Ovary (tissue), 3 donors: ENCODE results near the gene AP5Z1.

Source experiments
- POLR2A ChIP-seq: fragments of 450-650 bp; IDR thresholded peaks from one replicate; pipeline ENCODE4 v1.6.1; 2017; ENCODE audit warnings: antibody characterized with exemption, mild to moderate bottlenecking, moderate library complexity
- TF ChIP-seq, protein P1 (sequence below), 3 donors: fragments of 450-650 bp in 2 of 3; fragments of 200-600 bp in 1 of 3; IDR thresholded peaks; one replicate each; pipeline versions ENCODE4 v1.5.1 to v1.8.0; 2016 to 2022; ENCODE audit warnings: antibody characterized with exemption in 3 of 3, mild to moderate bottlenecking in 1 of 3
- donor health status: DM: no; HTN: no; CAD: no.

DNA sequence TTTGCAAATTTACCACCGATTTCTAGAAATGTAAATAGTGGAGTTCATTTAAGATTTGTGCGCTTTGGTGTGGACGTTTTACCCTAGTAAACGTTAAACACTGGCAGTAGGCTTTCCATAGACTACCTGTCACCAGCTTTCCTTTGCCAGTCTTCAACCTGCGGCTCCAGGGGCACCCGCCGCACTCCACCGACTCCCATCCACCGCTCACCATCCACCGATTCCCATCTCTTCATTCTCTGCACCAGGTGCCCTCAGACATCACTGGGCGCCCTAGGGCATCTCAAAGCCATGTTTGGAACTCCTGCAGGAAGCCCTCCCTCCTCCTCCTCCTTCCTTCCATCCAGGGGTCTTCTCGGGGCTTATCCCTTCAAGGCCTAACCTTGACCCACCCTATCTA lies 1.4 kb upstream of the AP5Z1 start:
- TF ChIP-seq, protein P1, sequence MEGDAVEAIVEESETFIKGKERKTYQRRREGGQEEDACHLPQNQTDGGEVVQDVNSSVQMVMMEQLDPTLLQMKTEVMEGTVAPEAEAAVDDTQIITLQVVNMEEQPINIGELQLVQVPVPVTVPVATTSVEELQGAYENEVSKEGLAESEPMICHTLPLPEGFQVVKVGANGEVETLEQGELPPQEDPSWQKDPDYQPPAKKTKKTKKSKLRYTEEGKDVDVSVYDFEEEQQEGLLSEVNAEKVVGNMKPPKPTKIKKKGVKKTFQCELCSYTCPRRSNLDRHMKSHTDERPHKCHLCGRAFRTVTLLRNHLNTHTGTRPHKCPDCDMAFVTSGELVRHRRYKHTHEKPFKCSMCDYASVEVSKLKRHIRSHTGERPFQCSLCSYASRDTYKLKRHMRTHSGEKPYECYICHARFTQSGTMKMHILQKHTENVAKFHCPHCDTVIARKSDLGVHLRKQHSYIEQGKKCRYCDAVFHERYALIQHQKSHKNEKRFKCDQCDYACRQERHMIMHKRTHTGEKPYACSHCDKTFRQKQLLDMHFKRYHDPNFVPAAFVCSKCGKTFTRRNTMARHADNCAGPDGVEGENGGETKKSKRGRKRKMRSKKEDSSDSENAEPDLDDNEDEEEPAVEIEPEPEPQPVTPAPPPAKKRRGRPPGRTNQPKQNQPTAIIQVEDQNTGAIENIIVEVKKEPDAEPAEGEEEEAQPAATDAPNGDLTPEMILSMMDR (IDR thresholded peaks at IDR 0.05) = no peak
- no peak for TF ChIP-seq POLR2A
